GM18870 (cell line): ENCODE measurements around the gene TIMM29.
A peak's percentile ranks its signal among the peaks of the same experiment; 100 is the strongest.
"Not testable (repeated sequence)": the region's sequence is repeated elsewhere in the genome, so short reads cannot be mapped to it uniquely, and the experiment has no call there.

Source experiments
- ATAC-seq: cut with Tn5 transposase; IDR thresholded peaks from one replicate; pipeline ENCODE4 v1.9.1; 2021; ENCODE audit warnings: moderate library complexity; ENCODE audit not compliant: unreplicated experiment

The TIMM29 gene

DNA sequence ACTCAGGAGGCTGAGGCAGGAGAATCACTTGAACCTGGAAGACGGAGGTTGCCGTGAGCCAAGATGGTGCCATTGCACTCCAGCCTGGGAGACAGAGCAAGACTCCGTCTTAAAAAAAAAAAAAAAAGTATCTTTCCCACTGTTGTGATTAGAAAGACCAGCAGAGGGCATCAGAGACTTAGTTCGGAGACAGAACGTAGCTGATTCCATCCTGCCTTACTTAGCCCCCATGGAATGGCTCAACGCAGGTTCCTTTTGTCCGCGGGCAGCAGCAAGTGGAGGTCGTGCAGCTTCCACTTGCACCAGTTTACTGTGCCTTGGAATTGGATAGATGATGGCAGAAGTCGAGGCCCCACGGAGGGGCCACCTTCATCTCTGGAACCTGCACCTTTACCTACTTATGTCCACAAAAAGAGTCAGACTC is 8.1 kb downstream of the TIMM29 start:
- ATAC-seq, result no peak

DNA sequence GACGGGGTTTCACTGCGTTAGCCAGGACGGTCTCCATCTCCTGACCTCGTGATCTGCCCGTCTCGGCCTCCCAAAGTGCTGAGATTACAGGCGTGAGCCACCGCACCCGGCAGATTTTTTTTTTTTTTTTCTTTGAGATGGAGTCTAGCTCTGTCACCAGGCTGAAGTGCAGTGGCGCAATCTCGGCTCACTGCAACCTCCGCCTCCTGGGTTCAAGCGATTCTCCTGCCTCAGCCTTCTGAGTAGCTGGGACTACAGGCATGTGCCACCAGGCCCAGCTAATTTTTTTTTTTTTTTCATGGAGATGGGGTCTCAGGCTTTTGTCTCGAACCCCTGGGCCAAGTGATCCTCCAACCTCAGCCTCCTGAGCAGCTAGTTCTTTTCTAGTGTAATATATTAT is 13.0 kb downstream of the TIMM29 start:
- not testable (repeated sequence) for ATAC-seq

DNA sequence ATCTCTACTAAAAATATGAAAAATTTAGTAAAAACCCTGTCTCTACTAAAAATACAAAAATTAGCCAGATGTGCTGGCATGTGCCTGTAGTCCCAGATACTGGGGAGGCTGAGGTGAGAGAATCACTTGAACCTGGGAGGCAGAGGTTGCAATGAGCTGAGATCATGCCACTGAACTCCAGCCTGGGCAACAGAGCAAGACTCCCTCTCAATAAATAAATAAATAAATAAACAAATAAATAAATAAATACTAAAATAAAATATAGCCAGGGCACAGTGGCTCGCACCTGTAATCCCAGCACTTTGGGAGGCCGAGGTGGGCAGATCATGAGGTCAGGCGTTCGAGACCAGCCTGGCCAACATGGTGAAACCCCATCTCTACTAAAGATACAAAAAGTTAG is 14.8 kb downstream of the TIMM29 start:
- not testable (repeated sequence) for ATAC-seq

- no peak for ATAC-seq
Measured at GRCh38 chr19:10945264-10945663, 16.7 kb downstream of the TIMM29 start.

- no peak for ATAC-seq
Measured at GRCh38 chr19:10946958-10947657, 18.5 kb downstream of the TIMM29 start.

DNA sequence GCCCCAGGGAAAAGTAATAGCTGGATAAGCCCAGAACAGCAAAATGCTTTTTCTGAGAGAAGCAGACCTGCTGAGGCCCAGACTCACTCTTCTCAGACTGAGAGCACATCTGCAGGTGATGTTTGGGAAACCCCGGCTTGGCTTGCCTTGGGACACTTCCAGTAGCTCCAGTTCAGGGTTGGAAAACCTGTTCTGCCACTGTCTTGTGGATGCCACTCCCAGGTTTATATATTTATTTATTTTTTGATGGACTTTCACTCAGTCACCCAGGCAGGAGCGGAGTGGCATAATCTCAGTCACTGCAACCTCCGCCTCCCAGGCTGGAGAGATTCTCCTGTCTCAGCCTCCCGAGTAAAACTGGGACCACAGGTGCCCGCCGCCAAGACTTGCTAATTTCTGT is 24.2 kb downstream of the TIMM29 start:
- ATAC-seq, result no peak

DNA sequence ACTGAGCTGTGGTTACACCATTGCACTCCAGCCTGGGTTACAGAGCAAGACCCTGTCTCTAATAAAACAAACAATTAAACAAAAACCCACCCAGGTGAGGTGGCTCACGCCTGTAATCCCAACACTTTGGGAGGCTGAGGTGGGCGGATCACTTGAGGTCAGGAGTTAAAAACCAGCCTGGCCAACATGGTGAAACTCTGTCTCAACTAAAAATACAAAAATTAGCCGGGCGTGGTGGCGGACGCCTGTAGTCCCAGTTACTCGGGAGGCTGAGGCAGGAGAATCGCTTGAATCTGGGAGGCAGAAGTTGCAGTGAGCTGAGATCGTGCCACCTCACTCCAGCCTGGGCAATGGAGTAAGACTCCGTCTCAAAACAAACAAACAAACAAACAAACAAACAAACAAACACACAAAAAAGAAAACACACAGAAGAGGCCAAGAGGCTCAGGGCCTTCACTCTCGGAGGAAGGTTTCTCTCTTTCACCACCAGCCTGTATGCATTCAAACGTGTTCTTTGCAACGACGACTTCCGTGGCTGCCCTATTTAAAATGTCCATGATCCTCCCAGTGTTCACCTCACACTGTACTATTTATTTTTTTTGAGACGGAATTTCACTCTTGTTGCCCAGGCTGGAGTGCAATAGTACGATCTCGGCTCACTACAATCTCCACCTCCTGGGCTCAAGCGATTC is 30.8 kb downstream of the TIMM29 start:
- not testable (repeated sequence) for ATAC-seq

- peak; percentile 37 for ATAC-seq
Measured at GRCh38 chr19:10960314-10961072, 31.9 kb downstream of the TIMM29 start, which contains the start of gene SMARCA4. Gene SMARCA4 (plus strand): TSS chr19:10961030. CDS start chr19:10984152, 23,122 bp downstream.

GRCh38 chr19:10961073-10961860 is 32.7 kb downstream of the TIMM29 start:
- ATAC-seq, result no peak

- no peak for ATAC-seq
Measured at GRCh38 chr19:10962863-10963262, 34.3 kb downstream of the TIMM29 start.

DNA sequence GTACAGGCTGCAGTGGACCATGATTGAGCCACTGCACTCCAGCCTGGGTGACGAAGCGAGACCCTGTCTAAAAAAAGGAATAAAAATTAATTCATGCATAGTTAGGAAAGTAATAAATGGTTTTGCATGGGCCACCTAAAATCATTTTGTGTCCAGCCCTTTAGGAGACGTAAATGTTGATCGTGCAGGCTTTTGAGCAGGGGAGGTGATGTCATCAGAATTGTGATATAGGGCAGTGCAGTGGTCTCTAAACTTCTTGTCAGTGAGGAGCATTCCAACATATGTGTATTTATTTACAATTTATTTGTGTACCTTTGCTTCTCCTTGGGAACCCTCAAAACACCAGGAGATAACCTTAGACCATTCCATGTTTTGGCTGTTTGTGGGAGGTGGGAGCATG is 35.3 kb downstream of the TIMM29 start:
- no peak for ATAC-seq

DNA sequence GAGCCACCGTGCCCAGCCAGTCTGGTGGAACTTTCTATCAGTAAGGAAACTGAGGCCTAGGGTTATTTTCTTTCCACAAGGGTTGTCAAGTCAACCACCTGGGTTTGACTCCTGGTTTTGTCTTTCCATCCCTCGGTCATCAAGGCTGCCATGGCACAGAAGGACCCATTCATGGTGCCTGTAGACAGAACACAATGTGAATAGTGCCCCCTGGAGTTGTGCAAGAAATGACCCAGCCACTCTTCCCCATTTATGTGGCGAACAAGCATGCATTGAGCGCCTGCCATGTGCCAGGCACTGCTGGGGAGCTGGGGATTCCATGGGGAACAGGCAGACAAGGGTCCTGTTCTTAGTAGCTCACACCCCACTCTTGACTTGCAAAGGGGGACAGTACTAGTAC is 36.3 kb downstream of the TIMM29 start:
- no peak for ATAC-seq

- ATAC-seq, result no peak
Measured at GRCh38 chr19:10965398-10965797, 36.8 kb downstream of the TIMM29 start.

DNA sequence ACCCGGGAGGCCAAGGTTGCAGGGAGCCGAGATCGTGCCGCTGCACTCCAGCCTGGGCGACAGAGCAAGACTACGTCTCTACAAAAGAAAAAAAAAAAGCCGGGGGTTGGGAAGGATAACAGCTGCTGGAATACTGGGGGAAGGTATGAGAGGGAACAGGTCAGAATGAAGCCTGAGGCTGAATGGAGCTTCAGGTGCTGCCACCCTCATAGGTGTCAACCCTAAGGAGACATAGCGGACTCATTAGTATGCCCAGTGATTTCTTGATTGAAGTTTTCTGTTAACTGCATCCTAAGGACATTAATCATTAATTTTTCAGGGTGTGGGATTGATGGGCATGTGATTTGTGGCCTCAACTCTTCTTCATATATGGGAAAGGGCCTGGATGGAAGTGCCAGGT is 38.2 kb downstream of the TIMM29 start:
- no peak for ATAC-seq

DNA sequence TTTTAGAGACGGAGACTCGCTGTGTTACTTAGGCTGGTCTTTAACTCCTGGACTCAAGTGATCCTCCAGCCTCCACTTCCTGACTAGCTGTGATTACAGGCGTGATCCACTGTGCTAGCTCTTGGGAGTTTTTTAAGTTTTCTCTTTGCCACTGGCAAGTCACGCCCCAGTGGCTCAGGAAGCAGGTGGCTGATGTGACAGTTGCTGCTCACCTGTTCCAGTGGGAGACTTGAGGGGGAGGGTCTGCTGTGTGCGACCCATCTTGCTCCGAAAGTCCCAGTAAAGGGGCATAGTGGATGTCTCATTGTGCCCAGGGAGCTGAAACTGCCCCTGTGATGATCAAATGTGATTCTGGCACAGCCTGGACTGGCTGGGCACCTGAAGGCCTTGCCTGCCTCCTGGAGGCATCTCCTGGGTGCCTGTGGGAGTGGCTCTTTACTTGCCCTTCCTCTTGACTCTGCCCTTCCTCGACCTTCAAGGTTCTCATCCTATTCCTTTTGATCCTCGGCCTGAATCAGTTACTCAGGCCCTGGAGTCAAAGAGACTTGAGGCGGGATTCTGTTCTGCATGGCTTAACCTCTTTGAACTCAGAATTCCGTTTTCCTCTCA is 40.0 kb downstream of the TIMM29 start:
- ATAC-seq, result no peak

GRCh38 chr19:10971107-10971726 is 42.6 kb downstream of the TIMM29 start:
- no peak for ATAC-seq

DNA sequence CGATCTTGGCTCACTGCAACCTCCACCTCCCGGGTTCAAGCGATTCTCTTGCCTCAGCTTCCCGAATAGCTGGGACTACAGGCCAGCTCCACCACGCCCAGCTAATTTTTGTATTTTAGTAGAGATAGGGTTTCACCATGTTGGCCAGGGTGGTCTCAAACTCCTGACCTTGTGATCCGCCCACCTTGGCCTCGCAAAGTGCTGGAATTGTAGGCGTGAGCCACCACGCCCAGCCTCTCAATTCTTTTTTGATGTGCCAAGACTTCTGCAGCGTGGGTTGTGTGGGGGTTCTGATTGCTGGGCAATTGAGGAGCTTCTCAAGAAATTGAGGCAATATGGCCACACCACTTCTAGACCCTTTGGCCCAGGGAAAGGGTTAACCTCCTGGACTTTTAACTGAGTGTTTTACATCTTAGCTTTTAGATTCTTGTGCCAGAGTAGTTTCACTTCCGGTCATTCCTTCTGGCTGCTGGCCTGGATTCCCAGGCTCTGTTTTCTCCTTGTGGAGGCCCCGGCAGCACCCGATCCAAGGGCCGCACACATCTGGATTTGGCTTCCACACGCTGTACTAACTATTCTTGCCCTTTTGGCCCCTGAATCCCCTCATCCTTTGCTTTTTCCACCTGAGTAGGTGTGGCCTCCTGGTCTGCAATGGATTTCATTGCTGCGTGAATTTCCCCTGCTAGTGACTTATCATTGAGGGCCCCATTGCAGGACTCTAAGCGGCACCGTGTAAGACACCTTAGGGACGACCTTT is 46.9 kb downstream of the TIMM29 start:
- ATAC-seq, result no peak

DNA sequence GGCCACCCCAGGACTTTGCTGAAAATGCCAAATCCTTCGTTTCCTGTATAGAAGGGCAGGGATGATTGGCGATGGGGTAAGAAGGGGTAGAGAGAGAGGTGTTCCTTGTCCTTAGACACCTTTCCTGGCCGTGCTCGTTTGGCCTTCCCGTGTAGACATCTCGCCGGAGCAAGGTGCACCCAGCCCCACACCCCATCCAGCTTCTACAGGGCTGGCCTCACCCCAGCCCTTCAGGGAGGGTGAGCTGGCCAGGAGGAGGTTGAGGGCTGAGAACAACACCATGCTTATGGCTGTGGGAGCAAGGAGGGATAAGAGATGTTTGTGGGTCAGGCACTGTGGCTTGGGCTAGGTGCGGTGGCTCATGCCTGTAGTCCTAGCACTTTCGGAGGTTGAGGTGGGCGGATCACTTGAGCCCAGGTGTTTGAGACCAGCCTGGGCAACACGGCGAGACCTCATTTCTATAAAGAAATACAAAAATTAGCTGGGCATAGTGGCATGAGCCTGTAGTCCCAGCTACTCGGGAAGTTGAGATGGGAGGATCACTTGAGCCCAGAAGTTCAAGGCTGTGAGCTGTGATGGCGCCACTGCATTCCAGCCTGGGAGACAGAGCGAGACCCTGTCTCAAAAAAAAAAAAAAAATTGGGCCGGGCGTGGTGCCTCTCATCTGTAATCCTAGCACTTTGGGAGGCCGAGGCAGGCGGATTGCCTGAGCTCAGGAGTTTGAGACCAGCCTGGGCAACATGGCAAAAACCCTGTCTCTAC is 47.7 kb downstream of the TIMM29 start:
- no peak for ATAC-seq

- ATAC-seq, result no peak
Measured at GRCh38 chr19:10977742-10978092, 49.1 kb downstream of the TIMM29 start.
